A549 (cell line): ENCODE data around the gene SDSL. TPM values are rescaled to one million over a fixed set of nuclear protein-coding genes. Genes with fewer than 3 reads are reported as not detected.

Source experiments
- ATAC-seq, 2 experiments: fragments of 200-7000 bp in 1 of 2; fragments of >200 bp in 1 of 2; cut with Nextera tagmentation in 1 of 2; cut with Tn5 transposase in 1 of 2; 3 replicates each; pipeline versions ENCODE4 v1.8.0 to v1.9.1; 2018 to 2020; ENCODE audit warnings: mild to moderate bottlenecking in 1 of 2, moderate library complexity in 1 of 2
- CTCF ChIA-PET: fragments of 300-600 bp; sonication (Branson Sonifier 250); formaldehyde crosslinking; extraction: SDS; loops from one replicate; lab custom pipeline; 2021; ENCODE audit warnings: antibody characterized with exemption, inconsistent platforms; lab: Yijun Ruan, JAX
- POLR2A ChIA-PET: fragments of 350-600 bp; formaldehyde crosslinking; extraction: SDS; loops from one replicate; lab custom pipeline; 2021; ENCODE audit warnings: antibody characterized with exemption, inconsistent platforms; lab: Yijun Ruan, JAX
- DNase-seq, 2 experiments: peaks; one replicate each; pipeline versions ENCODE4 v3.0.0 to v3.0.0-alpha.2; 2011 to 2016; ENCODE audit warnings: low read depth in 1 of 2, low spot score in 1 of 2
- FAIRE-seq: peaks from 2 replicates; lab custom pipeline; 2011; peaks lifted over from hg19 to GRCh38; lab: Jason Lieb, UNC
- H3K27ac ChIP-seq, 2 experiments: fragments of >200 bp; sonication (Bioruptor Twin); formaldehyde crosslinking; 3 replicates each; pipeline ENCODE4 v1.5.1; 2016 to 2017
- H3K4me1 ChIP-seq: fragments of >200 bp; sonication (Bioruptor Twin); formaldehyde crosslinking; 3 replicates; pipeline ENCODE4 v1.6.1; 2016
- H3K4me2 ChIP-seq: fragments of >200 bp; sonication (Bioruptor Twin); formaldehyde crosslinking; 3 replicates; pipeline ENCODE4 v1.6.1; 2016
- H3K4me3 ChIP-seq: fragments of >200 bp; sonication (Bioruptor Twin); formaldehyde crosslinking; 3 replicates; pipeline ENCODE4 v1.5.1; 2016
- H3K9me3 ChIP-seq: fragments of >200 bp; sonication (Bioruptor Twin); formaldehyde crosslinking; 3 replicates; pipeline ENCODE4 v1.6.1; 2016
- BCL3 ChIP-seq: fragments of >200 bp; sonication (Bioruptor Twin); formaldehyde crosslinking; IDR thresholded peaks from 3 replicates; pipeline ENCODE4 v1.6.1; 2016
- CBX2 ChIP-seq: fragments of 200-600 bp; sonication (generic); IDR thresholded peaks from 2 replicates; pipeline ENCODE4 v1.6.1; 2016; ENCODE audit warnings: low read depth, mild to moderate bottlenecking, borderline replicate concordance
- CHD2 ChIP-seq: fragments of 150-350 bp; IDR thresholded peaks from 2 replicates; pipeline ENCODE4 v1.6.1; 2014; ENCODE audit warnings: low read length; ENCODE audit not compliant: partially characterized antibody
- CHD4 ChIP-seq: fragments of 200-600 bp; sonication (generic); IDR thresholded peaks from 2 replicates; pipeline ENCODE4 v1.6.1; 2016; ENCODE audit warnings: antibody characterized with exemption, mild to moderate bottlenecking, borderline replicate concordance
- CTCF ChIP-seq: fragments of >200 bp; sonication (Bioruptor Twin); formaldehyde crosslinking; IDR thresholded peaks from 3 replicates; pipeline ENCODE4 v1.5.1; 2016
- ESRRA ChIP-seq: fragments of 150-350 bp; IDR thresholded peaks from 2 replicates; pipeline ENCODE4 v1.6.1; 2014; ENCODE audit warnings: mild to moderate bottlenecking, low read length, borderline replicate concordance
- FOXS1 ChIP-seq: fragments of 250-450 bp; sonication (Bioruptor Pico); IDR thresholded peaks from 2 replicates; pipeline ENCODE4 v1.5.0; 2020; ENCODE audit warnings: mild to moderate bottlenecking, moderate library complexity
- HES2 ChIP-seq: fragments of >200 bp; sonication (Bioruptor Twin); formaldehyde crosslinking; IDR thresholded peaks from 2 replicates; pipeline ENCODE4 v1.6.1; 2016
- HOXB13 ChIP-seq: fragments of 250-450 bp; sonication (Bioruptor Pico); IDR thresholded peaks from 2 replicates; pipeline ENCODE4 v1.5.0; 2020; ENCODE audit warnings: low read depth, mild to moderate bottlenecking, moderate library complexity
- JUN ChIP-seq, 2 experiments: fragments of >200 bp; sonication (Bioruptor Twin); formaldehyde crosslinking; IDR thresholded peaks; 2 replicates in 1 of 2; 3 replicates in 1 of 2; pipeline ENCODE4 v1.6.1; 2016 to 2017
- KDM5A ChIP-seq: fragments of 200-600 bp; sonication (generic); IDR thresholded peaks from 2 replicates; pipeline ENCODE4 v1.6.1; 2016; ENCODE audit warnings: antibody characterized with exemption, mild to moderate bottlenecking
- MAX ChIP-seq: IDR thresholded peaks from 2 replicates; pipeline ENCODE4 v1.6.1; 2012
- PBX3 ChIP-seq: IDR thresholded peaks from 2 replicates; pipeline ENCODE4 v1.6.1; 2012
- RAD21 ChIP-seq, 2 experiments: fragments of >200 bp in 1 of 2; sonication (Bioruptor Twin) in 1 of 2; formaldehyde crosslinking in 1 of 2; IDR thresholded peaks in 1 of 2; conservative IDR thresholded peaks in 1 of 2; 2 replicates in 1 of 2; 3 replicates in 1 of 2; pipeline ENCODE4 v1.6.1; 2012 to 2018; ENCODE audit warnings: inconsistent platforms in 1 of 2
- REST ChIP-seq: fragments of 200-600 bp; sonication (generic); IDR thresholded peaks from 2 replicates; pipeline ENCODE4 v1.6.1; 2016; ENCODE audit warnings: antibody characterized with exemption, mild to moderate bottlenecking, moderate library complexity
- SMC3 ChIP-seq: fragments of >200 bp; sonication (Bioruptor Twin); formaldehyde crosslinking; IDR thresholded peaks from 3 replicates; pipeline ENCODE4 v1.6.1; 2018; ENCODE audit warnings: inconsistent platforms
- ZSCAN20 ChIP-seq: fragments of 250-450 bp; sonication (Bioruptor Pico); IDR thresholded peaks from 2 replicates; pipeline ENCODE4 v1.8.0; 2022; ENCODE audit warnings: mild to moderate bottlenecking, moderate library complexity
- WGBS: methylation state at CpG from one replicate; pipeline ENCODE4 v1.1.6; 2017; ENCODE audit errors: missing lambda C conversion rate; 5-methylcytosine and 5-hydroxymethylcytosine counted together
- polyA plus RNA-seq, 4 experiments: library from polyadenylated mRNA; depleted of rRNA in 3 of 4; stranded (reverse); fragments of >200 nt; fragmentation: RNase III in 1 of 4; extraction: RNeasy Plus Mini Kit Qiagen cat#74134 plus additional on column Dnase treatment in 1 of 4; gene quantifications; 2 replicates in 3 of 4; 3 replicates in 1 of 4; pipeline ENCODE4 v1.2.3, GENCODE V29; 2011 to 2017

The SDSL gene
- polyA plus RNA-seq, 2 of the 4 experiments (the other 2 are of a cell fraction) = 21.0 to 26.7 TPM

GRCh38 chr12:113462117-113462774 lies 40.1 kb downstream of the SDSL start:
- FAIRE-seq (peak; percentile 18), ATAC-seq (peak; percentile 74 to 88), DNase-seq (peak; percentile 76 to 85)
- WGBS = 7% methylated on average over 25 of the region's 25 CpGs
- Histone ChIP-seq H3K4me1 (peaks cover 25% of the 10 kb centered on the region), H3K4me3 (peak overlapping the region; percentile 32), H3K27ac (peak overlapping the region in 1 of 2 experiments; percentile 39; a peak in 2 of 6 replicates), H3K9me3 (no peaks in the 10 kb centered on the region), H3K4me2 (peak overlapping the region; percentile 77)
- POLR2A ChIA-PET = interaction anchor here (0.7 kb wide), 1 partner anchor 13 kb away, joined by 3 read pairs; no protein-coding TSS in a partner anchor
- CTCF ChIA-PET = interaction anchor here (0.5 to 3.3 kb wide), 42 partner anchors 8 to 1293 kb away, joined by 3 to 60 read pairs (median 4); no protein-coding TSS in a partner anchor
- TF ChIP-seq CTCF (peak; percentile 78), ESRRA (peak; percentile 68), HES2 (no peak), SMC3 (peak; percentile 87), CHD2 (peak; percentile 85), ZSCAN20 (CRISPR knock-in tag) (no peak), MAX (peak; percentile 50), REST (peak; percentile 82), RAD21 (conservative IDR thresholded peaks at IDR 0.05 in 1 of 2, IDR thresholded peaks at IDR 0.05 in 1 of 2) (peak; percentile 74 to 75)

- peak in 1 of 2 experiments; percentile 3; a peak in 2 of 6 replicates for ATAC-seq
- peak overlapping the region; percentile 32 for H3K4me3 ChIP-seq
- H3K4me2 ChIP-seq = peak overlapping the region; percentile 77
- TF ChIP-seq CBX2 (no peak), HOXB13 (CRISPR knock-in tag) (no peak), BCL3 (no peak), KDM5A (no peak), JUN (IDR thresholded peaks at IDR 0.05) (no peak), FOXS1 (CRISPR knock-in tag) (no peak), REST (no peak), RAD21 (conservative IDR thresholded peaks at IDR 0.05 in 1 of 2, IDR thresholded peaks at IDR 0.05 in 1 of 2) (no peak), SMC3 (no peak), CHD4 (no peak), PBX3 (no peak)
These were observed 41.0 kb downstream of the SDSL start for GRCh38 chr12:113462998-113463745.

More at GRCh38 chr12:113462998-113463745, 41.0 kb downstream of the SDSL start:
- ChIA-PET CTCF (interaction anchor here (0.8 to 3.3 kb wide), 13 partner anchors 10 to 449 kb away, joined by 3 to 60 read pairs (median 4); no protein-coding TSS in a partner anchor), POLR2A (no interaction called here)
- 33% methylated on average over 75 of the region's 91 CpGs for WGBS
- DNase-seq = no peak
- peaks cover 30% of the 10 kb centered on the region for H3K4me1 ChIP-seq
- no peak for FAIRE-seq
- H3K27ac ChIP-seq = peak overlapping the region in 1 of 2 experiments; percentile 39; a peak in 2 of 6 replicates
- no peaks in the 10 kb centered on the region for H3K9me3 ChIP-seq
